Activated naive CD8-positive, alpha-beta T cell treated with anti-CD3 and anti-CD28 coated beads, Interleukin-2, amount 10 ng/mL, durations not matched to agents 7 days and 5 days (primary cell): Measurements from ENCODE around the gene C10orf95. TPM values are rescaled to one million over a fixed set of nuclear protein-coding genes. Genes with fewer than 3 reads are reported as not detected.

Source experiments
- ATAC-seq: fragments of 150-1000 bp; cut with Tn5 transposase; one replicate; pipeline ENCODE4 v1.10.0; 2021; ENCODE audit warnings: low read depth, moderate library complexity
- POLR2A ChIA-PET: fragments of 350-600 bp; sonication (Branson Sonifier 250); formaldehyde crosslinking; loops from one replicate; lab custom pipeline; 2021; ENCODE audit warnings: antibody characterized with exemption; lab: Charles Lee
- DNase-seq: peaks from one replicate; pipeline ENCODE4 v3.0.0; 2021
- H3K27ac Mint-ChIP-seq: one replicate; pipeline ENCODE4 v1.8.0; 2022; ENCODE audit warnings: mild to moderate bottlenecking, mixed read lengths
- H3K27me3 Mint-ChIP-seq: one replicate; pipeline ENCODE4 v1.8.0; 2022; ENCODE audit warnings: mild to moderate bottlenecking, moderate library complexity, mixed read lengths
- H3K36me3 Mint-ChIP-seq: one replicate; pipeline ENCODE4 v1.8.0; 2021; ENCODE audit warnings: mild to moderate bottlenecking, mixed read lengths
- H3K4me1 Mint-ChIP-seq: one replicate; pipeline ENCODE4 v1.8.0; 2021; ENCODE audit warnings: mixed read lengths
- H3K4me3 Mint-ChIP-seq: one replicate; pipeline ENCODE4 v1.8.0; 2022; ENCODE audit warnings: mild to moderate bottlenecking, moderate library complexity, mixed read lengths
- H3K9me3 Mint-ChIP-seq: one replicate; pipeline ENCODE4 v1.8.0; 2021; ENCODE audit warnings: mixed read lengths
- total RNA-seq, 2 experiments: library from RNA; stranded (reverse); gene quantifications; one replicate each; pipeline ENCODE4 v1.2.3, GENCODE V29; 2021

C10orf95 gene
- total RNA-seq, 2 experiments from 2014 or later, result 0.28 to 0.54 TPM

- DNase-seq (no peak), ATAC-seq (no peak)
- Mint-ChIP-seq H3K9me3 (no peaks in the 10 kb centered on the region), H3K27me3 (no peaks in the 10 kb centered on the region), H3K4me3 (no peak overlapping the region), H3K27ac (peak overlapping the region; percentile 82), H3K4me1 (peaks cover 24% of the 10 kb centered on the region), H3K36me3 (peaks cover 5% of the 10 kb centered on the region)
- POLR2A ChIA-PET, result interaction anchor here (1.0 to 1.2 kb wide), 2 partner anchors 15 to 74 kb away, joined by 3 to 4 read pairs; no protein-coding TSS in a partner anchor
These were observed 25.3 kb upstream of the C10orf95 start for GRCh38 chr10:102476466-102477141.

GRCh38 chr10:102475451-102476040, 24.2 kb upstream of the C10orf95 start:
- no peak overlapping the region for H3K4me3 Mint-ChIP-seq
- ATAC-seq (no peak), DNase-seq (no peak)
- POLR2A ChIA-PET, result interaction anchor here (1.2 kb wide), 1 partner anchor 14 kb away, joined by 4 read pairs; no protein-coding TSS in a partner anchor
- H3K9me3 Mint-ChIP-seq, result no peaks in the 10 kb centered on the region
- peaks cover 24% of the 10 kb centered on the region for H3K4me1 Mint-ChIP-seq
- no peak overlapping the region for H3K27ac Mint-ChIP-seq
- no peaks in the 10 kb centered on the region for H3K27me3 Mint-ChIP-seq
- peaks cover 5% of the 10 kb centered on the region for H3K36me3 Mint-ChIP-seq

- DNase-seq (peak; percentile 56), ATAC-seq (peak; percentile 87)
- Mint-ChIP-seq H3K4me1 (peaks cover 23% of the 10 kb centered on the region), H3K27ac (peak overlapping the region; percentile 88), H3K27me3 (no peaks in the 10 kb centered on the region), H3K36me3 (peaks cover 8% of the 10 kb centered on the region), H3K9me3 (no peaks in the 10 kb centered on the region), H3K4me3 (peak overlapping the region; percentile 54)
- POLR2A ChIA-PET, result interaction anchor here (0.6 to 2.6 kb wide), 4 partner anchors 23 to 93 kb away, joined by 5 to 14 read pairs (median 8); partner anchors contain the start of genes C10orf95 and CUEDC2
These were observed 22.3 kb upstream of the C10orf95 start for GRCh38 chr10:102473445-102474331.

GRCh38 chr10:102470579-102471546, 19.5 kb upstream of the C10orf95 start:
- no peak overlapping the region for H3K4me3 Mint-ChIP-seq
- peaks cover 20% of the 10 kb centered on the region for H3K4me1 Mint-ChIP-seq
- no peaks in the 10 kb centered on the region for H3K9me3 Mint-ChIP-seq
- ATAC-seq (no peak), DNase-seq (no peak)
- peaks cover 8% of the 10 kb centered on the region for H3K36me3 Mint-ChIP-seq
- H3K27me3 Mint-ChIP-seq, result no peaks in the 10 kb centered on the region
- POLR2A ChIA-PET, result interaction anchor here (1.0 to 1.6 kb wide), 4 partner anchors 8 to 76 kb away, joined by 3 to 4 read pairs (median 3); partner anchors contain the start of gene C10orf95
- no peak overlapping the region for H3K27ac Mint-ChIP-seq

- POLR2A ChIA-PET, result no interaction called here
- no peaks in the 10 kb centered on the region for H3K27me3 Mint-ChIP-seq
- H3K9me3 Mint-ChIP-seq, result no peaks in the 10 kb centered on the region
- peaks cover 5% of the 10 kb centered on the region for H3K36me3 Mint-ChIP-seq
- H3K27ac Mint-ChIP-seq, result no peak overlapping the region
- no peak overlapping the region for H3K4me3 Mint-ChIP-seq
- H3K4me1 Mint-ChIP-seq, result peaks cover 17% of the 10 kb centered on the region
- DNase-seq (no peak), ATAC-seq (no peak)
These were observed 17.3 kb upstream of the C10orf95 start for GRCh38 chr10:102468683-102469082.

GRCh38 chr10:102467971-102468438, 16.7 kb upstream of the C10orf95 start:
- ATAC-seq, result no peak
- Mint-ChIP-seq H3K4me3 (no peak overlapping the region), H3K27ac (no peak overlapping the region), H3K27me3 (no peaks in the 10 kb centered on the region), H3K9me3 (no peaks in the 10 kb centered on the region), H3K4me1 (peaks cover 10% of the 10 kb centered on the region), H3K36me3 (peaks cover 5% of the 10 kb centered on the region)
- POLR2A ChIA-PET, result no interaction called here
- DNase-seq, result no peak

GRCh38 chr10:102467318-102467717, 16.0 kb upstream of the C10orf95 start:
- Mint-ChIP-seq H3K9me3 (no peaks in the 10 kb centered on the region), H3K4me3 (no peak overlapping the region), H3K27me3 (no peaks in the 10 kb centered on the region), H3K36me3 (peaks cover 2% of the 10 kb centered on the region), H3K27ac (no peak overlapping the region), H3K4me1 (peaks cover 13% of the 10 kb centered on the region)
- POLR2A ChIA-PET, result no interaction called here
- ATAC-seq (no peak), DNase-seq (no peak)

GRCh38 chr10:102465466-102465865, 14.1 kb upstream of the C10orf95 start:
- no peak for ATAC-seq
- H3K36me3 Mint-ChIP-seq, result peaks cover 2% of the 10 kb centered on the region

GRCh38 chr10:102463983-102464382, 12.6 kb upstream of the C10orf95 start:
- H3K9me3 Mint-ChIP-seq, result no peaks in the 10 kb centered on the region
- H3K36me3 Mint-ChIP-seq, result no peaks in the 10 kb centered on the region
- no peak for ATAC-seq
- H3K27ac Mint-ChIP-seq, result no peak overlapping the region
- peaks cover 26% of the 10 kb centered on the region for H3K4me1 Mint-ChIP-seq
- no peak overlapping the region for H3K4me3 Mint-ChIP-seq
- no peak for DNase-seq
- POLR2A ChIA-PET, result interaction anchor here (1.2 kb wide), 1 partner anchor 70 kb away, joined by 3 read pairs; no protein-coding TSS in a partner anchor
- no peaks in the 10 kb centered on the region for H3K27me3 Mint-ChIP-seq

More at GRCh38 chr10:102465466-102465865, 14.1 kb upstream of the C10orf95 start:
- no peaks in the 10 kb centered on the region for H3K9me3 Mint-ChIP-seq
- no peaks in the 10 kb centered on the region for H3K27me3 Mint-ChIP-seq
- peaks cover 29% of the 10 kb centered on the region for H3K4me1 Mint-ChIP-seq
- H3K27ac Mint-ChIP-seq, result no peak overlapping the region
- H3K4me3 Mint-ChIP-seq, result no peak overlapping the region
- no peak for DNase-seq
- POLR2A ChIA-PET, result interaction anchor here (0.7 kb wide), 1 partner anchor 15 kb away, joined by 3 read pairs; no protein-coding TSS in a partner anchor

- Mint-ChIP-seq H3K4me1 (peaks cover 27% of the 10 kb centered on the region), H3K27ac (no peak overlapping the region), H3K9me3 (no peaks in the 10 kb centered on the region), H3K36me3 (peaks cover 2% of the 10 kb centered on the region), H3K4me3 (peak overlapping the region; percentile 96), H3K27me3 (no peaks in the 10 kb centered on the region)
- DNase-seq (no peak), ATAC-seq (no peak)
- POLR2A ChIA-PET, result interaction anchor here (0.8 to 3.7 kb wide), 7 partner anchors 9 to 78 kb away, joined by 3 to 62 read pairs (median 3); partner anchors contain the start of genes C10orf95 and NFKB2
These were observed 11.2 kb upstream of the C10orf95 start for GRCh38 chr10:102462512-102463054.

GRCh38 chr10:102461187-102462054, 10.1 kb upstream of the C10orf95 start:
- H3K4me3 Mint-ChIP-seq, result peak overlapping the region; percentile 96
- POLR2A ChIA-PET, result interaction anchor here (0.6 to 3.7 kb wide), 14 partner anchors 10 to 309 kb away, joined by 3 to 62 read pairs (median 3); partner anchors contain the start of genes C10orf95, CUEDC2, FBXL15 and NFKB2
- ATAC-seq (peak; percentile 98), DNase-seq (peak; percentile 94)
- H3K27me3 Mint-ChIP-seq, result no peaks in the 10 kb centered on the region
- H3K36me3 Mint-ChIP-seq, result peaks cover 6% of the 10 kb centered on the region
- H3K4me1 Mint-ChIP-seq, result peaks cover 25% of the 10 kb centered on the region
- peak overlapping the region; percentile 84 for H3K27ac Mint-ChIP-seq
- no peaks in the 10 kb centered on the region for H3K9me3 Mint-ChIP-seq
